WTC11 (cell line): ENCODE measurements around the gene RNU1-2.
"Not testable (repeated sequence)": the region's sequence is repeated elsewhere in the genome, so short reads cannot be mapped to it uniquely, and the experiment has no call there.

Experiments
- AFF4 ChIP-seq: sonication (generic); formaldehyde crosslinking; IDR thresholded peaks from 2 replicates; pipeline ENCODE4 v1.8.1; 2023; ENCODE audit warnings: mild to moderate bottlenecking, missing genetic modification reagents, borderline replicate concordance
- CTCF ChIP-seq: fragments of 200-600 bp; IDR thresholded peaks from 2 replicates; pipeline ENCODE4 v1.8.0; 2022; ENCODE audit warnings: antibody characterized with exemption

GRCh38 chr1:16896316-16897055, 706 bp downstream of the RNU1-2 start:
- TF ChIP-seq CTCF; AFF4 (CRISPR knock-in tag): not testable (repeated sequence)
